Colonic mucosa (tissue), 4 donors: ENCODE measurements around the gene MOXD1. TPM values are rescaled to one million over a fixed set of nuclear protein-coding genes. Genes with fewer than 3 reads are reported as not detected.

Source experiments
- DNase-seq: peaks from one replicate; pipeline ENCODE4 v3.0.0-alpha.2; 2020
- H3K27ac ChIP-seq: fragments of 200-600 bp; one replicate; pipeline ENCODE4 v1.8.0; 2021
- H3K27me3 ChIP-seq: fragments of 200-600 bp; one replicate; pipeline ENCODE4 v1.8.0; 2021
- H3K36me3 ChIP-seq: fragments of 200-600 bp; one replicate; pipeline ENCODE4 v1.8.0; 2021
- H3K4me1 ChIP-seq: fragments of 200-600 bp; one replicate; pipeline ENCODE4 v1.8.0; 2021; ENCODE audit warnings: mild to moderate bottlenecking
- H3K4me3 ChIP-seq: fragments of 200-600 bp; one replicate; pipeline ENCODE4 v1.8.0; 2021
- H3K9ac ChIP-seq, 2 donors: one replicate each; pipeline ENCODE4 v1.7.0; 2013; ENCODE audit warnings: control low read depth in 2 of 2, low read depth in 2 of 2, low read length in 2 of 2
- H3K9me3 ChIP-seq: fragments of 200-600 bp; one replicate; pipeline ENCODE4 v1.8.0; 2021
- intact Hi-C: fragments of 100-400 bp; cut with DNase I; formaldehyde crosslinking; loops from one replicate; pipeline ENCODE4 v1.14.1; 2022
- total RNA-seq, 2 donors: library from RNA; stranded (reverse); fragmentation: NEBNext Ultra II Directional in 1 of 2; extraction: Animal tissue kit (Norgen Biotek cat#: 25700) in 1 of 2; gene quantifications; one replicate each; pipeline ENCODE4 v1.2.1, GENCODE V29; 2021
- TF ChIP-seq, protein P1 (sequence below): fragments of 200-600 bp; IDR thresholded peaks from one replicate; pipeline ENCODE4 v1.8.0; 2022; ENCODE audit warnings: antibody characterized with exemption, mild to moderate bottlenecking
- donor health status: healthy.
- donor health status: DM: no; HTN: no; CAD: no.
- donor health status: DM: no; HTN: no; CAD: no.

The MOXD1 gene
- total RNA-seq, 2 donors from 2014 or later: 2.3 to 5.6 TPM

- no peak for DNase-seq
- TF ChIP-seq, protein P1, sequence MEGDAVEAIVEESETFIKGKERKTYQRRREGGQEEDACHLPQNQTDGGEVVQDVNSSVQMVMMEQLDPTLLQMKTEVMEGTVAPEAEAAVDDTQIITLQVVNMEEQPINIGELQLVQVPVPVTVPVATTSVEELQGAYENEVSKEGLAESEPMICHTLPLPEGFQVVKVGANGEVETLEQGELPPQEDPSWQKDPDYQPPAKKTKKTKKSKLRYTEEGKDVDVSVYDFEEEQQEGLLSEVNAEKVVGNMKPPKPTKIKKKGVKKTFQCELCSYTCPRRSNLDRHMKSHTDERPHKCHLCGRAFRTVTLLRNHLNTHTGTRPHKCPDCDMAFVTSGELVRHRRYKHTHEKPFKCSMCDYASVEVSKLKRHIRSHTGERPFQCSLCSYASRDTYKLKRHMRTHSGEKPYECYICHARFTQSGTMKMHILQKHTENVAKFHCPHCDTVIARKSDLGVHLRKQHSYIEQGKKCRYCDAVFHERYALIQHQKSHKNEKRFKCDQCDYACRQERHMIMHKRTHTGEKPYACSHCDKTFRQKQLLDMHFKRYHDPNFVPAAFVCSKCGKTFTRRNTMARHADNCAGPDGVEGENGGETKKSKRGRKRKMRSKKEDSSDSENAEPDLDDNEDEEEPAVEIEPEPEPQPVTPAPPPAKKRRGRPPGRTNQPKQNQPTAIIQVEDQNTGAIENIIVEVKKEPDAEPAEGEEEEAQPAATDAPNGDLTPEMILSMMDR: no peak
- no peak overlapping the region for H3K4me3 ChIP-seq
- H3K27me3 ChIP-seq: no peaks in the 10 kb centered on the region
- intact Hi-C loops: loop anchor here (10.0 kb wide), 1 partner anchor 86 kb away; no protein-coding TSS in a partner anchor
- H3K9me3 ChIP-seq: no peaks in the 10 kb centered on the region
- H3K36me3 ChIP-seq: no peaks in the 10 kb centered on the region
- no peak overlapping the region for H3K27ac ChIP-seq
- H3K9ac ChIP-seq: no peak overlapping the region
- no peaks in the 10 kb centered on the region for H3K4me1 ChIP-seq
Measured at GRCh38 chr6:132390451-132390850, 10.8 kb downstream of the MOXD1 start.

DNA sequence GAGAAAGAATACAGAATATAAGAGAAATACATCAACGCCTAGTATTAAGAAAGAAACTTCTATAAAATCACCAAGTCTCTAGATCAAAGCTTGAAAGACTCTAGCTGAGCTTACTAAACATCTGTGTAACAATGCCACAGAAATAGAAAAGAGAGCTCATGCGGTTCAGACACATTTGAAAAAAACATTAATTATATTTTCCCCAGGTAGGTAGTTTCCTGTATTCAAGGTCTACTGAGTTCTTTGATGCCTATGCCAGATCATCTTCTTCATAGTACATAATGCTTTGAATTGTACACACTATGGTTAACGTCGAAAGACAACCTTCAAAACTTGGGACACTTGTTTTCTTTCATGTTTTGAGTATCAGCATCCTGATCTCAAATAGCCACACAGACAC, 11.3 kb downstream of the MOXD1 start:
- Histone ChIP-seq H3K4me3 (no peak overlapping the region), H3K4me1 (no peaks in the 10 kb centered on the region), H3K27me3 (no peaks in the 10 kb centered on the region), H3K9me3 (no peaks in the 10 kb centered on the region), H3K9ac (no peak overlapping the region), H3K27ac (no peak overlapping the region), H3K36me3 (no peaks in the 10 kb centered on the region)
- intact Hi-C loops: loop anchor here (10.0 kb wide), 1 partner anchor 85 kb away; no protein-coding TSS in a partner anchor
- DNase-seq: no peak
- TF ChIP-seq, protein P1: no peak

- Histone ChIP-seq H3K9me3 (no peaks in the 10 kb centered on the region), H3K27ac (no peak overlapping the region), H3K36me3 (no peaks in the 10 kb centered on the region), H3K27me3 (no peaks in the 10 kb centered on the region), H3K9ac (no peak overlapping the region), H3K4me3 (no peak overlapping the region), H3K4me1 (no peaks in the 10 kb centered on the region)
- no peak for DNase-seq
- intact Hi-C loops: no loop called here
- TF ChIP-seq, protein P1: no peak
Measured at GRCh38 chr6:132388291-132388690, 13.0 kb downstream of the MOXD1 start.

DNA sequence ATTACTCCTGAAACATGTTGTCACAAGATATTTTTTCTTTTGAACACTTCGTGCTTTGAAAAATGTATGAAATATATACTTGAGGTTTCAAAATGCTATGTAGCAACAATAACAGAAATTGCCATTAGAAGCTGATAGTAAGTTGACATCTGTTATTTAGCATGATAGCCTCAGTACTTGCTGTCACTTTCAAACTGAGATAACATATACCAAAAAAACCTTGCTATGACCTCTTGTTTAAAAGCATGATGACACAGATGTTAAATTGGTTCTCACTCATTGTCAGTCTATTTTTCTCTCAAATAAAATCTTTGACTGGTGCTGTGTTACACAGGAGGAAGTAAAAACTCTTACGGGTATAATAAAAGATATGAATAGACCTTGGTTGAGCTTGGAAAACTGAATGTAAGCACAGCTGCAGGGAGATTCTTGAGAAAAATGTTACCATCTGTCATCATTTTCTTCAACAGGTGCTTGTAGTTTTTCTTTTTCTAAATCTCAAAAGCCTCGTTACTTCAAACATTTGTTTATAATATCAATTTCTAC, 18.6 kb downstream of the MOXD1 start:
- Histone ChIP-seq H3K9ac (no peak overlapping the region), H3K27me3 (no peaks in the 10 kb centered on the region), H3K4me3 (no peak overlapping the region), H3K4me1 (no peaks in the 10 kb centered on the region), H3K36me3 (no peaks in the 10 kb centered on the region), H3K27ac (no peak overlapping the region), H3K9me3 (no peaks in the 10 kb centered on the region)
- intact Hi-C loops: no loop called here
- DNase-seq: no peak
- TF ChIP-seq, protein P1: no peak

GRCh38 chr6:132381381-132381780, 19.9 kb downstream of the MOXD1 start:
- no peak overlapping the region for H3K4me3 ChIP-seq
- no peak for DNase-seq
- no peaks in the 10 kb centered on the region for H3K4me1 ChIP-seq
- no peak overlapping the region for H3K27ac ChIP-seq
- TF ChIP-seq, protein P1: no peak
- H3K9ac ChIP-seq: no peak overlapping the region
- no peaks in the 10 kb centered on the region for H3K36me3 ChIP-seq
- H3K27me3 ChIP-seq: no peaks in the 10 kb centered on the region
- no peaks in the 10 kb centered on the region for H3K9me3 ChIP-seq
- intact Hi-C loops: no loop called here
